Activated naive CD4-positive, alpha-beta T cell treated with anti-CD3 and anti-CD28 coated beads for 36 hours (primary cell): Measurements from ENCODE around the gene TSEN15. TPM values are rescaled to one million over a fixed set of nuclear protein-coding genes. Genes with fewer than 3 reads are reported as not detected.
A peak's percentile ranks its signal among the peaks of the same experiment; 100 is the strongest.

Experiments
- CTCF ChIA-PET: fragments of 350-600 bp; sonication (Branson Sonifier 250); formaldehyde crosslinking; loops from one replicate; lab custom pipeline; 2021; ENCODE audit warnings: antibody characterized with exemption; lab: Charles Lee
- DNase-seq: peaks from one replicate; pipeline ENCODE4 v3.0.0-alpha.2; 2020
- H3K27ac Mint-ChIP-seq: one replicate; pipeline ENCODE4 v1.8.0; 2021; ENCODE audit warnings: mild to moderate bottlenecking, mixed read lengths
- H3K27me3 Mint-ChIP-seq: one replicate; pipeline ENCODE4 v1.8.0; 2021; ENCODE audit warnings: low read depth, mixed read lengths
- H3K36me3 Mint-ChIP-seq: one replicate; pipeline ENCODE4 v1.8.0; 2021; ENCODE audit warnings: low read depth, mixed read lengths
- H3K4me1 Mint-ChIP-seq: one replicate; pipeline ENCODE4 v1.8.0; 2021; ENCODE audit warnings: low read depth, mixed read lengths
- H3K4me3 Mint-ChIP-seq: one replicate; pipeline ENCODE4 v1.8.0; 2021; ENCODE audit warnings: mild to moderate bottlenecking, moderate library complexity, mixed read lengths
- H3K9me3 Mint-ChIP-seq: one replicate; pipeline ENCODE4 v1.8.0; 2021; ENCODE audit warnings: mixed read lengths
- intact Hi-C: fragments of 100-400 bp; cut with micrococcal nuclease; formaldehyde crosslinking; loops from one replicate; pipeline ENCODE4 v1.15.1; 2023
- total RNA-seq, 2 experiments: library from RNA; stranded (reverse); gene quantifications; one replicate each; pipeline ENCODE4 v1.2.3, GENCODE V29; 2021

TSEN15 gene
- total RNA-seq: 10 to 100 TPM; 52.6 to 57.6 TPM

DNA sequence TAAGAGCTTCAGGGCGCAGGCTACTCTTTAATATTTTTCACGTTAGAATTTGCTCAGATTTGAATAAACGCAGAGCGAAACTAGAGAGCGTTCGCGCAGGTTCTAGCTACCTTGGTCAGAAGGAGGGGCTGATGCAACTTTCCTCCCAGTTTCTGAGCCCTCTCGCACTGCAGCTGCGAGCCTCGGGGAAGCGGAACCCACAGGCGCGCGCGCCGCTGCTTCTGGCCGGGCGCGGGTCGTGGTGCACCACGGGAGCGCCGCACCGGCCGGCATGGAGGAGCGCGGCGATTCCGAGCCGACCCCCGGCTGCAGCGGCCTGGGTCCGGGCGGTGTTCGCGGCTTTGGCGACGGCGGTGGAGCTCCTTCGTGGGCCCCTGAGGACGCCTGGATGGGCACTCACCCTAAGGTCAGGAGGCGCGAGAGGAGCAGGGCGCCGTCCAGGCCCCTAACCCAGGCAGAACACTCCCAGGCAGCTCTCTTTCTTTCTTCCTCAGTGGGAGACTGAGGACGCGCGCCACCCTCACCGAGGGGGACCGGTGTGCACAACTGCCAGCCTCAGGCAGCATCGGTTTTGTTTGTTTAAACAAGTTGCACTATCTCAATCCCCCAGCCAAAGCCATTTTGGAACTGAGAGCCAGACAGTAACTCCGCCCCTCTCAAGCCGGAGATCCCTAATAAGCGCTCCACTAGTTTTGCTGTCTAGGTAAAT is at the start of gene TSEN15:
Gene TSEN15 (plus strand): TSS at position 246 of the 709 bp plus-strand sequence. CDS start 26 bp downstream, at position 272.
- DNase-seq: peak; percentile 84
- peak within 1 kb of the TSS; percentile 96 for H3K27ac Mint-ChIP-seq
- peaks cover 34% of the 10 kb centered on the region for H3K4me1 Mint-ChIP-seq
- H3K9me3 Mint-ChIP-seq: no peaks in the 10 kb centered on the region
- intact Hi-C loops: loop anchor here (1.0 to 10.0 kb wide), 13 partner anchors 14 to 993 kb away; partner anchors contain the start of genes APOBEC4, ARPC5, C1orf21 and COLGALT2
- CTCF ChIA-PET: interaction anchor here (0.7 to 1.3 kb wide), 2 partner anchors 11 to 367 kb away, joined by 3 read pairs; no protein-coding TSS in a partner anchor
- H3K27me3 Mint-ChIP-seq: peaks cover 5% of the 10 kb centered on the region
- H3K36me3 Mint-ChIP-seq: peaks cover 15% of the 10 kb centered on the region
- peak within 1 kb of the TSS; percentile 96 for H3K4me3 Mint-ChIP-seq

DNA sequence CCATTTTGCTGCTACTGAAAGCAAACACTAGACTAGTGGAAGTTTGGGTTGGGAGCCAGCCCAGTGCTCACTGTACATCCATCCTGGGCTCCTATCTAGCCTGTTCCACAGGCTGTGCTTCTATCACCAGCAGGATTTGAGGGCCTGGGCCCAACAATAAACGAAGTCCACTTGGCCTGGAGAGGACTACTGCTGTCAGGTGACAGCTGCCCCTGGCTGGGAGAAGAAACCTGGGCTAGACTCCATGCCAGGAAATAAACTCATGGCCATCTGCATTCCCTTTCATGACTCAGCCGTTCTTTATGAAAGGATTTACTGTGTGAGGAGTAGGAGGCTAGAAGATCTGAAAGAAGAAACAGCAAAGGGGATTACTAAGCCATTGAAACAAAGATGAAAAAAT is 49.5 kb upstream of the TSEN15 start:
- Mint-ChIP-seq H3K27me3 (no peaks in the 10 kb centered on the region), H3K4me3 (no peak overlapping the region), H3K9me3 (no peaks in the 10 kb centered on the region), H3K4me1 (peaks cover 18% of the 10 kb centered on the region), H3K27ac (no peak overlapping the region), H3K36me3 (no peaks in the 10 kb centered on the region)
- intact Hi-C loops: no loop called here
- DNase-seq: no peak
- CTCF ChIA-PET: interaction anchor here (0.5 kb wide), 1 partner anchor 48 kb away, joined by 3 read pairs; no protein-coding TSS in a partner anchor

DNA sequence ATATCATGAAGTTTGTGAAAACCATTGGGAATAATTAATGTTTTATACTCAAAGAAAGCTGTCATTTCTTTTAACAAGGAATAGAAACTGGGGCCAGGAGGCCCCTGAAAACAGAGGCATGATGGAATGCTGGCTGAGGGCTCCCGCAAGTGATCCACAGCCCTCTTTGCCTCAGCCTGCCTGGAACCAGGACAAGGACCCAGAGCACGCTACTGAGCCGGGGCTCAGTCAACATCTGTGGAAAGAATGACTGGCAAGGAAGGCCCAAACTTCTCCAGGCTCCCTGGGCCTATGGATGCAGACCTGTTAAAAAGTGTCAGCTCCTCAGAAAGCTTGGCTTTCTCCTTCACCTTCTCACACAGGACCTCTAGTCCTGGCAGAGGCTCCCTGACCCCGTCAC is 46.6 kb upstream of the TSEN15 start:
- intact Hi-C loops: no loop called here
- Mint-ChIP-seq H3K9me3 (no peaks in the 10 kb centered on the region), H3K27me3 (peaks cover 4% of the 10 kb centered on the region), H3K4me1 (peaks cover 18% of the 10 kb centered on the region), H3K36me3 (no peaks in the 10 kb centered on the region), H3K4me3 (no peak overlapping the region), H3K27ac (no peak overlapping the region)
- no peak for DNase-seq
- CTCF ChIA-PET: no interaction called here

DNA sequence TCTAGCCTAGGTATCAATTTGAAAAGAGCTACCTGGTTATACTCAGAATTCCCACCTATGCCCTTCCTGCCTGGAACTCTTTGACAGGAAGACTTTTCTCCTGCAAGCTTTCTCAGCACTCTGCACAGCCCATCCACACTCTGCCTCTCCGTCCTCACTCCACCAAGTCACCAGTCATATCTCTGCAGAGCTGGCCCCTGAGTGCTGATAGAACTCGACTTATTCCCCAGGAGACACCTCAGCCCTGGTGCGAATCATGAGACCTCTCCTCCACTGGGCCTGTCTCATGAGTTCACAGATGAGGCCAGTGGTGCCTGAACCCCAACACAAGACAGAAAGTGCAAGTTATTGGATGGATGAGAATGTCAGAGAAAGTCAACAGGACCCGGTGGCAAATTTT is 46.0 kb upstream of the TSEN15 start:
- no peak overlapping the region for H3K4me3 Mint-ChIP-seq
- CTCF ChIA-PET: no interaction called here
- intact Hi-C loops: no loop called here

DNA sequence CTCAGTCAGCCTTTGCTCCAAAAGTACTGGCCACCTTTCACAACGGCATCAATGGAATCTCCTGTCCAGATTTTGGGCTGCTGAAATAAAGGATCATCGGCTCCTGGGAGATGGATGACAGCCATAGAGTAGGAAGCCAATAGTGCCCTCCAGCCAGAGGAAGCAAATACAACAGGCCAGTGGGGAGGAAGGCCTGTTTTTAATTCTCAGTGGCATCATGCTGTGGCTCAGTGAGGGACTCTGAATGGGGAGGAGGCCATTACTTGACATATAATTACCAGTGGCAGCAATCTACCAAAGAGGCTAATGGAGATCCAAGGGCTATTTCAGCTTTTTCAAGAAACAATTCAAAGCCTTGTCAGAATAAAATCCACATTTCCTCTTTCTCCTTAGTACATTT is 40.7 kb upstream of the TSEN15 start:
- CTCF ChIA-PET: interaction anchor here (0.9 kb wide), 1 partner anchor 326 kb away, joined by 3 read pairs; no protein-coding TSS in a partner anchor
- peaks cover 13% of the 10 kb centered on the region for H3K27me3 Mint-ChIP-seq
- H3K9me3 Mint-ChIP-seq: no peaks in the 10 kb centered on the region
- H3K4me1 Mint-ChIP-seq: no peaks in the 10 kb centered on the region
- H3K36me3 Mint-ChIP-seq: no peaks in the 10 kb centered on the region
- no peak overlapping the region for H3K27ac Mint-ChIP-seq
- no peak for DNase-seq
- intact Hi-C loops: no loop called here
- H3K4me3 Mint-ChIP-seq: no peak overlapping the region

More for the DNA sequence above, 46.0 kb upstream of the TSEN15 start:
- Mint-ChIP-seq H3K4me1 (peaks cover 14% of the 10 kb centered on the region), H3K9me3 (no peaks in the 10 kb centered on the region), H3K27me3 (peaks cover 4% of the 10 kb centered on the region), H3K36me3 (no peaks in the 10 kb centered on the region), H3K27ac (no peak overlapping the region)
- no peak for DNase-seq

DNA sequence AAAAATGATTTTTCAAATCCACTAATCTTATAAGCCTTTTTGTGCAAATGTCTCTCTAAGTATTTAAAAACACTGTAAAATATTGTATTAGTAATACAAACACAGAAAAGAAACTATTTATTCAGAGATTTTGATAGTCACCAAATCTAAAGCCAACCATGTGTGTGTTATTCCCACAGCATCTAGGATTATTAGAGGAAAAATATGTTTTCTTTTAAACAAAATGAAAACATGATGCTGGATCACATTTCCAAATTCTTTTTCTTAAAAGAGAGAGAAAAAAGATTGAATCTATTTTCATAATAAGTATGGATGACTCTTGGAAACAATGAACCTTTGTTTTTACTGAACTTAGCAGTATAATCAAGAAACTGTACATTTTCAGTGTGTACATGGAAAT is 39.3 kb upstream of the TSEN15 start:
- Mint-ChIP-seq H3K4me3 (no peak overlapping the region), H3K9me3 (no peaks in the 10 kb centered on the region), H3K36me3 (no peaks in the 10 kb centered on the region), H3K4me1 (no peaks in the 10 kb centered on the region), H3K27me3 (peaks cover 13% of the 10 kb centered on the region), H3K27ac (no peak overlapping the region)
- DNase-seq: no peak
- intact Hi-C loops: no loop called here
- CTCF ChIA-PET: no interaction called here

DNA sequence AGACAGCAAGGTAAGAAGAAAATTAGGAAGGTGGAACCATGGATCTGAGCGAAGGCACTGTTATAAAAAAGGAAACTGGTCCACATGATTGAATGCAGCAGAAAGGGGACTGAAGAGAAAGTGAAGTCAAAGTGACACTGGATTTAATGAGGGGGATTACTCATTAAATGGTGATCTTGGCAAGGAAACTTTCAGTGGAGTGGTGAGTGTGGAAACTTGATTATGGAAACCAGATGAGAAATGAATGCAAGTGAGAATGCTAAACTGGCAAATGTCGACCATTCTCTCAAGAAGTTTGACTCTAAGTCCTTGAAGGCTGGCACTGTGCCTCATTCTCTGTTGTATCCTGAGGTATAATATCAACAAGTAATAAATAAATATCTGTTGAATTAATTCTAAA is 37.3 kb upstream of the TSEN15 start:
- Mint-ChIP-seq H3K9me3 (no peaks in the 10 kb centered on the region), H3K36me3 (no peaks in the 10 kb centered on the region), H3K4me3 (no peak overlapping the region), H3K27me3 (peaks cover 9% of the 10 kb centered on the region), H3K4me1 (no peaks in the 10 kb centered on the region), H3K27ac (no peak overlapping the region)
- DNase-seq: no peak
- intact Hi-C loops: no loop called here
- CTCF ChIA-PET: no interaction called here

DNA sequence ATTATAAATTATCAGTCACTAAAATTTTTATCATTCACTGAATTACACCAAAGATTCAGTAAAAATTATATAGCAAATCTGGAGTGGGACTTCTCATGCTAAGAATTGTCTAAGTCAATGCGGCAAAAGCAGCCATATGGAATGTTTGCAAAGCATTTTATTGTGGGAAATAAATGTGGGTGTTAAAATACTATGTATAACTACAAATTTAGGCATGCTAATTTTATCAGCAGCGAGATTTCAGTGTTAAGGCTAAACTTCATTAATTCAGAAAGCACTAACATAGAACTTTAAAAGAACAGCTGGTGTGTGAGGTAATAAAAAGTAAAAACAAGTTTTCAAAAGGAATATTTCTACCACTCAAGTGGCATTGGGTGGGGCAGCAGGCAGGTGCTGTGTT is 35.4 kb upstream of the TSEN15 start:
- H3K36me3 Mint-ChIP-seq: no peaks in the 10 kb centered on the region
- H3K4me3 Mint-ChIP-seq: no peak overlapping the region
- H3K4me1 Mint-ChIP-seq: no peaks in the 10 kb centered on the region
- peaks cover 9% of the 10 kb centered on the region for H3K27me3 Mint-ChIP-seq
- DNase-seq: no peak
- intact Hi-C loops: no loop called here
- H3K9me3 Mint-ChIP-seq: no peaks in the 10 kb centered on the region
- no peak overlapping the region for H3K27ac Mint-ChIP-seq
- CTCF ChIA-PET: interaction anchor here (0.6 kb wide), 1 partner anchor 560 kb away, joined by 3 read pairs; no protein-coding TSS in a partner anchor

DNA sequence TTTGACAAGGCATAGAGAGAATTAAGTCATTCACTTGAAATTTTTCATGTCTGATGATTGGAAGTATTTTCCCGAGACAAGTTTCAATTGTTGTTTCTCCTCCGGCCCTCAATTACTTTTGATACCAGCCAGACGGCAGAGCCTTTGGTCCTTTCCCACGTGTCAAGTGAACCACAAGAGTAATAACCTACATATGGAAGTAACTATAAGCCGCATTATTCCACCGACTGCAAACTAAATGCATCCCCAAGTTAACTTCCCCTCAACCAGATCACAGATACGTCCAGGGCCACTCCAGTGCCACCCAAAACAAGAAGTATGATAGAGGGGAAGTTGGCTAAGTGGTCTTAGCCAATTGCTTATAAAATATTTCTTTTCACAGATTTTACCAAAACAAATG is 34.2 kb upstream of the TSEN15 start:
- DNase-seq: no peak
- Mint-ChIP-seq H3K27ac (no peak overlapping the region), H3K27me3 (peaks cover 9% of the 10 kb centered on the region), H3K9me3 (no peaks in the 10 kb centered on the region), H3K36me3 (no peaks in the 10 kb centered on the region), H3K4me1 (no peaks in the 10 kb centered on the region), H3K4me3 (no peak overlapping the region)
- CTCF ChIA-PET: no interaction called here
- intact Hi-C loops: no loop called here

DNA sequence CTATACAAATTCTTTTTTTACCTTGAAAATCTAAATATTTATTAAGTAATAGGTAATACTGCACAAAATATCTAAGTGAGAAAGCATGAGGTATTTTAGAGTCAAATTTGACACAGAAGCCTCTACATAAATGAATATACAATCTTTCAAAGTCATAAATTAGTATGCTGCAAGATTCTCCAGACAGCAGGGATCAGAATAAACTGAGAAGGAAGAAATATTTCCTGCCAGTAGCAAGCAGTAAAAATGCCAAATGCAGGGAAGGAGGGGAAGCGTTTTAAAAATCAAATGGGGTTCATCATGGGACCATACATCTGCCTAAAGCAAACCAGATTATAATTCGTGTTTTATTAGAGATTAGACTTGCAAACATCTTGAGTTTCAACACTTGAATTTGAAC is 32.9 kb upstream of the TSEN15 start:
- intact Hi-C loops: no loop called here
- no peaks in the 10 kb centered on the region for H3K4me1 Mint-ChIP-seq
- H3K4me3 Mint-ChIP-seq: no peak overlapping the region
- H3K9me3 Mint-ChIP-seq: no peaks in the 10 kb centered on the region
- DNase-seq: no peak
- CTCF ChIA-PET: no interaction called here
- H3K36me3 Mint-ChIP-seq: no peaks in the 10 kb centered on the region
- H3K27me3 Mint-ChIP-seq: peaks cover 5% of the 10 kb centered on the region
- no peak overlapping the region for H3K27ac Mint-ChIP-seq

DNA sequence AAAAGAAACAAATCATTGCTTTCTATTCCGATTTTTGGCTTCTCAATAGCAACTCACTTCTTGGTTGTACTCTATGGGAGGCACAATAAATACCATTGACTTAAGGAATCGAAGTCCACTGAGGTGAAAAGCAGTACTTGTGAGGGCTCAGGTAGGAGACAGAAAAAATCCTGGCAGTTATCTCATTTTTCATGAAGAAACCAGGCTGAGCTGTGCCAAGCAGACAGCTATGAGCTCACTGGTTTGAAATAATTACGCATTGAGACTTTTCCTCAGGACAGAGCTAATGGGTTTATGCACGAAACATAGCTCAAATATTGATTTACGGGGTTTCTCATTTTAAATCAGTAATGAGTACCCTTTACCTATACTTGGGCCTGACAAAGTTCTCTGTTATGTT is 32.5 kb upstream of the TSEN15 start:
- CTCF ChIA-PET: no interaction called here
- no peaks in the 10 kb centered on the region for H3K36me3 Mint-ChIP-seq
- intact Hi-C loops: no loop called here

DNA sequence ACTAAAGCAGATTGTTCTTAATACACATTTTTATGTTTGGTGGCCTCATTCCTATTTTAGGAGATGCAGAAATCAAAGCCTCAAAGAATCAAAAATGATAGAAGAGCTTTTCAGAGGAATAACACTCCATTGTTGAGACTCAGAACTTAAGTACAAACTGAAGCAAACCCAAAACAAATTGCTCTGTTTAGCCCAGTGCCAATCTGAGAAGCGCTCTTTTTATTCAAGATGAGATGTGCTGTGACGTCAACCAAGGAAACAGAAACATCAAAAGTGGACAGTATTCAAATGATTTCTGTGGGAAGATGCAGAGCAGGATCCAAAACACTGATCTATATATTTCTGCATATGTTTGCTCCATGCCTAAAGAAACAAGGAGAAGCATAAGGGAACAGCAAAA is 32.0 kb upstream of the TSEN15 start:
- intact Hi-C loops: no loop called here
- CTCF ChIA-PET: no interaction called here
- Mint-ChIP-seq H3K4me3 (no peak overlapping the region), H3K9me3 (no peaks in the 10 kb centered on the region), H3K36me3 (no peaks in the 10 kb centered on the region), H3K27me3 (no peaks in the 10 kb centered on the region), H3K27ac (no peak overlapping the region), H3K4me1 (no peaks in the 10 kb centered on the region)
- DNase-seq: no peak

More for the DNA sequence above, 32.5 kb upstream of the TSEN15 start:
- Mint-ChIP-seq H3K9me3 (no peaks in the 10 kb centered on the region), H3K27ac (no peak overlapping the region), H3K27me3 (peaks cover 2% of the 10 kb centered on the region), H3K4me1 (no peaks in the 10 kb centered on the region), H3K4me3 (no peak overlapping the region)
- DNase-seq: no peak

DNA sequence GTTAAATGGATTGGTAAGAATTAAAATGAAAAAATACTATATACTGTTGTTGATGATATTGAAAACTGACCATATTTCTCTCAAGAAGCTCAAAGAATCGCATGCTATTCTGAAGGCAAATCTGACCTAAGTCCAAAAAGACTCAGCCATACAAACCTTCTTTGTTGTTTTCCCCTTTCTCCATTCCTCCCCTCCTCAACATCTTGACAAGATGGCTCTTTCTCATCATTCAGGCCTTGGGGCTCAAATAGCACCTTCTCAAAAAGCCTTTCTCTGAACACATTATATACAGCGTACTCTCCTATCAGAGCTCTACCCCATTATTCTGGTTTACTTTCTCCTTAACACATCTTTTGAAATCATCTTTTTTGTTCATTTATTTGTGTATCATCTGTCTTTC is 31.2 kb upstream of the TSEN15 start:
- CTCF ChIA-PET: interaction anchor here (0.6 kb wide), 1 partner anchor 685 kb away, joined by 3 read pairs; no protein-coding TSS in a partner anchor
- Mint-ChIP-seq H3K27me3 (no peaks in the 10 kb centered on the region), H3K4me3 (no peak overlapping the region), H3K9me3 (no peaks in the 10 kb centered on the region), H3K27ac (no peak overlapping the region), H3K4me1 (no peaks in the 10 kb centered on the region), H3K36me3 (no peaks in the 10 kb centered on the region)
- intact Hi-C loops: no loop called here
- no peak for DNase-seq
